Pancreas (tissue), 10 donors: ENCODE results near the gene CCM2. TPM values are rescaled to one million over a fixed set of nuclear protein-coding genes. Genes with fewer than 3 reads are reported as not detected.

Source experiments
- ATAC-seq, 4 donors: fragments of 200-7000 bp; cut with Tn5 transposase; one replicate each; pipeline versions ENCODE4 v1.8.0 to v1.9.1; 2020; ENCODE audit warnings: mild to moderate bottlenecking in 4 of 4, moderate library complexity in 4 of 4
- DNase-seq, 6 donors: peaks; one replicate each; pipeline ENCODE4 v3.0.0-alpha.2; 2020
- FAIRE-seq: peaks from 2 replicates; lab custom pipeline; 2012; peaks lifted over from hg19 to GRCh38; lab: Jason Lieb, UNC
- H3K27ac ChIP-seq, 4 donors: fragments of 200-600 bp; sonication (generic); 1 replicate in 3 of 4; 2 replicates in 1 of 4; pipeline versions ENCODE4 v1.5.0 to v1.8.0; 2020
- H3K27me3 ChIP-seq, 4 donors: fragments of 200-600 bp; one replicate each; pipeline ENCODE4 v1.8.0; 2021
- H3K36me3 ChIP-seq, 3 donors: fragments of 200-600 bp; sonication (generic) in 1 of 3; one replicate each; pipeline versions ENCODE4 v1.5.0 to v1.8.0; 2020 to 2021
- H3K4me1 ChIP-seq, 3 donors: fragments of 200-600 bp; one replicate each; pipeline ENCODE4 v1.8.0; 2021
- H3K4me3 ChIP-seq, 4 donors: fragments of 200-600 bp; sonication (generic) in 2 of 4; one replicate each; pipeline versions ENCODE4 v1.5.0 to v1.8.0; 2020 to 2021
- H3K9me3 ChIP-seq, 4 donors: fragments of 200-600 bp; one replicate each; pipeline ENCODE4 v1.8.0; 2021
- WGBS, 2 donors: extraction: QIAGEN DNeasy Blood & Tissue Kit; methylation state at CpG; one replicate each; pipeline ENCODE4 v1.1.7; 2013; 5-methylcytosine and 5-hydroxymethylcytosine counted together
- intact Hi-C, 3 donors: fragments of 100-400 bp; cut with DNase I; formaldehyde crosslinking; loops; one replicate each; pipeline versions ENCODE4 v1.11.1 to v1.14.2; 2022
- polyA plus RNA-seq, 2 donors: library from polyadenylated mRNA; stranded (reverse); fragments of 200-250 nt; gene quantifications; one replicate each; pipeline ENCODE4 v1.2.3, GENCODE V29; 2013
- total RNA-seq, 6 donors: library from RNA; stranded (reverse); fragmentation: NEBNext Ultra II Directional in 4 of 6; extraction: Animal tissue kit (Norgen Biotek cat#: 25700) in 4 of 6; gene quantifications; one replicate each; pipeline versions ENCODE4 v1.2.1 to v1.2.4, GENCODE V29; 2021 to 2023
- TF ChIP-seq, protein P1 (sequence below), 4 donors: fragments of 200-600 bp; sonication (generic) in 3 of 4; IDR thresholded peaks; one replicate each; pipeline versions ENCODE4 v1.5.0 to v1.8.0; 2021; ENCODE audit warnings: antibody characterized with exemption in 4 of 4
- donor health status: healthy with polysubstance abuse.
- donor health status: DM: no; HTN: no; CAD: no; lungs with moderate emphysema.
- donor health status: DM: no; HTN: no; CAD: no.
- donor health status: control.
- donor health status: control.
- donor health status: Bipolar disorder and iron deficiency.
- donor health status: DM: yes; HTN: yes; CAD: no.
- donor health status: DM: no; HTN: no; CAD: no.
- donor health status: DM: no; HTN: no; CAD: no.
- donor health status: DM: yes; HTN: yes; CAD: no.

CCM2 gene
- total and polyA plus RNA-seq, 8 donors: 13.4 to 33.7 (median 16.5) TPM

DNA sequence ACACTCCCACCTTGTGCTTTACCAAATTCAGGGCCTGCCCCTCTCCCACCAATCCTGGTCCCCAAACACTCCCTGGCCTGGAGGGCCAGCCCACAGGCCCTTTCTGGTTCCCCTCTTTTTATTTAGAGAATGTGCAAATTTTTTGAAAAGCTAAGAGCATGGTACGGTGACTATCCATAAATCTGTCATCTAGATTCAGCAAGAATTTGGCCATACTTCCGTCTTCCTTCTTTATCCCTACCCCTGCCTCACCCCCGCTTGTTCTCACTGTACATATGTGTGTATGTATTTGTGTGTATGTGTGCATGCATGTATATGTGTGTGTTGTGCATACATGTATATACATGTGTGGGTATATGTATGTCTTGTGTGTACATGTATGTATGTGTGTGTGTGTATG is 119.5 kb downstream of the CCM2 start:
- WGBS, 2 donors: 93 to 95% methylated on average over 3 of the region's 3 CpGs
- Histone ChIP-seq H3K36me3 (no peaks in the 10 kb centered on the region), H3K27ac (no peak overlapping the region), H3K4me3 (no peak overlapping the region), H3K4me1 (no peaks in the 10 kb centered on the region), H3K9me3 (no peaks in the 10 kb centered on the region), H3K27me3 (no peaks in the 10 kb centered on the region)
- FAIRE-seq (no peak), DNase-seq (no peak), ATAC-seq (no peak)
- TF ChIP-seq, protein P1, sequence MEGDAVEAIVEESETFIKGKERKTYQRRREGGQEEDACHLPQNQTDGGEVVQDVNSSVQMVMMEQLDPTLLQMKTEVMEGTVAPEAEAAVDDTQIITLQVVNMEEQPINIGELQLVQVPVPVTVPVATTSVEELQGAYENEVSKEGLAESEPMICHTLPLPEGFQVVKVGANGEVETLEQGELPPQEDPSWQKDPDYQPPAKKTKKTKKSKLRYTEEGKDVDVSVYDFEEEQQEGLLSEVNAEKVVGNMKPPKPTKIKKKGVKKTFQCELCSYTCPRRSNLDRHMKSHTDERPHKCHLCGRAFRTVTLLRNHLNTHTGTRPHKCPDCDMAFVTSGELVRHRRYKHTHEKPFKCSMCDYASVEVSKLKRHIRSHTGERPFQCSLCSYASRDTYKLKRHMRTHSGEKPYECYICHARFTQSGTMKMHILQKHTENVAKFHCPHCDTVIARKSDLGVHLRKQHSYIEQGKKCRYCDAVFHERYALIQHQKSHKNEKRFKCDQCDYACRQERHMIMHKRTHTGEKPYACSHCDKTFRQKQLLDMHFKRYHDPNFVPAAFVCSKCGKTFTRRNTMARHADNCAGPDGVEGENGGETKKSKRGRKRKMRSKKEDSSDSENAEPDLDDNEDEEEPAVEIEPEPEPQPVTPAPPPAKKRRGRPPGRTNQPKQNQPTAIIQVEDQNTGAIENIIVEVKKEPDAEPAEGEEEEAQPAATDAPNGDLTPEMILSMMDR (IDR thresholded peaks at IDR 0.05): no peak
- intact Hi-C loops: no loop called here

DNA sequence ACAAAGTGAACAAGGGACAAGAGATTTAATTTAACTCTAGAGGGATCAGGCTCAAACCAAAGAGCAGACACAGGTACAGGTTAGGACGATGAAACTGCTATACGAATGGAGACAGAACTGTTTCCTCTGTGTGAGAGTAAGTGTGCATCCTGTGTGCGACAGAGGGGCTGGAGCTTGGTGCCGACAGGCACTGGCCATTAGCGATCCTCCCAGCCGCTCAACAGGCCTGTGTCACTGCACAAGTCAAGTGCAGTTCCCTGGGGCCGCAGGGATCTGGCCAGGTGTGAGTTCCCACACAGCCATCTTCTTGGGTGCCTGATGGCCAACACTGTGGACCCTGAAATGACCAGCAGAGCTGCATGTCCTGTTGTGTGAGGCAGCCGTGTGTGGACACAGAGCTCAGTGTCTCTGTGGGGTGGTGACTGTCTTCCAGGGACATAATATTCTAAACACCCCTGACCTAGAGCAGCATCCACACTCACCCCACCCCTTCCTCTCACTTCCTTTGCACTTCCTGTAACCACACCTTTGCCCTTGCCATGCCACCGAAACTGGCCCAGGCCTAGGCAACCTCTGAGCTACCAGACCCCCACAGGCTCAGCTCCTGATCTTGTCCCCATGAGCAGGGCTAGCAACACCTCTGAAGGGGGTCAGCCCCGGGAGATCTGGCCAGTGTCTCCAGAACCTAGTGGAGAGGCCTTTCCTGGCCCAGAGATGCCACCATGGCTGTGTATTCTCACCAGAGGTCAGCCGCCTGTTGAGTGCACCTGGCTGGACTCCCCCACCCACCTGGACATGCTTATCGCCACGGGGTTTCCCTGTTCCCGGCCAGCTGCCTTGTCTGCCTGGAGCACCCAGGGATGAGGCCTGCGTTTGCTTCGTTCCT is 123.2 kb downstream of the CCM2 start:
- ATAC-seq: no peak
- WGBS, 2 donors: 63 to 74% methylated on average over 16 of the region's 16 CpGs
- no peak for FAIRE-seq

DNA sequence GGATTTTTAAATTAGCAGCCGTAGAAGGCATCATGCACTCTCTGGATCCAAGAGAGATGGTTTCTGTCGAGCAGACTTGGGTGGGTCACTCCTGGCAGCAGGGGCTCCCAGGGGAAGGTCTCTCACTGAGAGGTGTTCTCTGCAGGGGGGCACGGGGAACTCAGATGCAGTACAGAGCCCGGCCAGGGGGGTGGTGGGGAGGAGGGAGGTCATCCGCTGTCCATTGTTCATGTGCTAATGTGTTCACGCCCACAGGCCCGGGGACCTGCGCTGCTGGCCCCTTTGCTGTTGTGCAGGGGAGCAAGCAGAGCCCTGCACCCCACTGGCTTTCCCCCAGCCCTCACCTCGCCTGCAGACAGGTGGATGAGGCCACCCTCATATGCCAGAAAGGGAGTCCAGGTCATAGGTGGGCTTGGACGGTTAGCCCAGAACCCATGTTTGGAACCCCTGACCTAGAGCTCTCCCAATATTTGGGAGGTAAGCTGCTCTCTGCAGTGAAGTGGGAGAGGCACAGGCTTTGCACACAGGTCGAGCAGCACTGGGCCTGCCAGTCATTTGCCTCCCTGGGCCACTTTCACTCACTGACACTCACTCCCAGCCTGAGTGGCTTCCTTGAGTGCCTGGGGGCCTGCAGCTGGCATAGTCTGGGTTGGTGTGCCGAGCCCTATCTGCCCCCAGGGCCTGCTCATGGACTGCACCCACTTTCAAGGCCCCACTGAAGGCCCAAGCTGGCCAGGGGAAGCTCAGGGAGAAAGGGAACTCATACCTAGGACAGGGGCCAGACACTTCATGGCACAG is 124.1 kb downstream of the CCM2 start:
- WGBS, 2 donors: 70 to 77% methylated on average over 12 of the region's 12 CpGs
- TF ChIP-seq, protein P1 (IDR thresholded peaks at IDR 0.05): no peak
- H3K4me1 ChIP-seq: no peaks in the 10 kb centered on the region
- DNase-seq: no peak
- no peak overlapping the region for H3K4me3 ChIP-seq
- intact Hi-C loops: no loop called here
- ATAC-seq: no peak
- no peaks in the 10 kb centered on the region for H3K27me3 ChIP-seq
- no peaks in the 10 kb centered on the region for H3K9me3 ChIP-seq
- H3K36me3 ChIP-seq: no peaks in the 10 kb centered on the region
- no peak overlapping the region for H3K27ac ChIP-seq
- no peak for FAIRE-seq

More for the DNA sequence above, 123.2 kb downstream of the CCM2 start:
- intact Hi-C loops: no loop called here
- H3K4me3 ChIP-seq: no peak overlapping the region
- no peak for DNase-seq
- H3K36me3 ChIP-seq: no peaks in the 10 kb centered on the region
- TF ChIP-seq, protein P1 (IDR thresholded peaks at IDR 0.05): no peak
- H3K4me1 ChIP-seq: no peaks in the 10 kb centered on the region
- no peaks in the 10 kb centered on the region for H3K27me3 ChIP-seq
- H3K27ac ChIP-seq: no peak overlapping the region
- H3K9me3 ChIP-seq: no peaks in the 10 kb centered on the region

DNA sequence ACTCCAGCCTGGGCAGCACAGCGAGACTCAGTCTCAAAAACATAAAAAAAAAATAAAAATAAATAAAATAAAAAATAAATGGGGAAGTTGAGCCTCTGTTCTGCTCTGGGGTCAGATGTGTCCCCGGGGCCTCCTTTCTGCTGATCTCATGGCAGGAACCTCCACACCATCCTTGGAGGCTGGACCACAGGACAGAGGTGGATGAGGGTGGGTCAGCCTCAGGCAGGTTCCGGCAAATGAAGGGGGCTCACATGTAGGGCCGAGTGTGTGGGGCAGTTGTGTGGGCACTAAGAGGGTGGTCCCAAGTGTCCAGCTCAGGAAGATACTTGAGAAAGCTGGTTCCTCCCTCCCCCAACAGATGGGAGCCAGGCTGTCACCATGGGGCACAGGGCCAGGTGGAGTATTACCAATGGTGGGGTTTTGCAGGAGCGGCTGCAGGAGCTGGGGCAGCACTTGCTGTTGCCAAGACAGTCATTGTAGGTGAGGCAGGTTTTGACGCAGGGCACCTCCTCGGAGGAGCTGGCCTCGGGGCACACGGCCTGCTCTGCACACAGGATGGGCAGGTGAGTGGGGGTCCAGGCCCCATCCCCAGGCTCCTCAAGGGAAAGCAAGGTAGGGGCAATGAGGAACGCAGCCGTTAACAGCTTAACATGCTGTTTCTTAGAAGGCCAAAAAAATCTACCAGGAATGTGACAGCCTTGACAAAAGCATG is 125.3 kb downstream of the CCM2 start:
- ATAC-seq (no peak), FAIRE-seq (no peak), DNase-seq (no peak)
- Histone ChIP-seq H3K4me3 (no peak overlapping the region), H3K9me3 (no peaks in the 10 kb centered on the region), H3K27me3 (no peaks in the 10 kb centered on the region), H3K36me3 (no peaks in the 10 kb centered on the region), H3K4me1 (no peaks in the 10 kb centered on the region), H3K27ac (no peak overlapping the region)
- 80 to 84% methylated on average over 11 of the region's 11 CpGs for WGBS, 2 donors
- TF ChIP-seq, protein P1 (IDR thresholded peaks at IDR 0.05): no peak
- intact Hi-C loops: no loop called here

Other genes starting within 250 kb of the CCM2 start
- 100 to 1,000 TPM; 281 to 533 (median 512) TPM for gene PPIA, start 203.5 kb upstream of the CCM2 start, total RNA-seq
- 1,000 to 10,000 TPM; 1,017 to 1,024 TPM for gene PPIA, start 203.5 kb upstream of the CCM2 start, polyA plus RNA-seq
- gene H2AZ2, start 152.1 kb upstream of the CCM2 start, total RNA-seq: 10 to 100 TPM; 37.8 to 83.0 (median 56.1) TPM
- gene H2AZ2, start 152.1 kb upstream of the CCM2 start, polyA plus RNA-seq: 10 to 100 TPM; 45.1 to 56.4 TPM
- 10 to 100 TPM in 2 of 6 donors, 1 to 10 TPM in 4; 6.6 to 14.7 (median 8.6) TPM for gene PURB, start 114.7 kb upstream of the CCM2 start, total RNA-seq
- 1 to 10 TPM; 3.6 to 8.0 TPM for gene PURB, start 114.7 kb upstream of the CCM2 start, polyA plus RNA-seq
- gene MYO1G, start 21.2 kb upstream of the CCM2 start, total RNA-seq: 1 to 10 TPM in 4 of 6 donors, under 1 TPM in 2; 0.28 to 3.1 (median 1.1) TPM
- gene MYO1G, start 21.2 kb upstream of the CCM2 start, polyA plus RNA-seq: 1 to 10 TPM; 1.1 to 1.5 TPM
- gene NACAD, start 88.8 kb downstream of the CCM2 start, total RNA-seq: 1 to 10 TPM in 4 of 6 donors, under 1 TPM in 2; 0.31 to 1.9 (median 1.2) TPM
- gene NACAD, start 88.8 kb downstream of the CCM2 start, polyA plus RNA-seq: 1 to 10 TPM; 1.0 to 3.5 TPM
- gene TBRG4, start 111.5 kb downstream of the CCM2 start, total RNA-seq: 10 to 100 TPM; 15.6 to 36.2 (median 24.3) TPM
- 10 to 100 TPM; 38.7 to 39.8 TPM for gene TBRG4, start 111.5 kb downstream of the CCM2 start, polyA plus RNA-seq
- gene RAMP3, start 157.6 kb downstream of the CCM2 start, total RNA-seq: 10 to 100 TPM in 1 of 6 donors, 1 to 10 TPM in 5; 4.1 to 11.0 (median 6.6) TPM
- gene RAMP3, start 157.6 kb downstream of the CCM2 start, polyA plus RNA-seq: 10 to 100 TPM; 25.9 to 41.1 TPM